ACC112 (cell line): ENCODE measurements around the gene COL15A1.

Source experiments
- H2AFZ ChIP-seq: fragments of 200-600 bp; sonication (generic); one replicate; pipeline ENCODE4 v1.6.0; 2017; ENCODE audit warnings: antibody characterized with exemption, low read length; ENCODE audit not compliant: unreplicated experiment
- H3K27ac ChIP-seq: fragments of 200-600 bp; sonication (generic); 2 replicates; pipeline ENCODE4 v1.5.1; 2014; ENCODE audit warnings: low read depth, mild to moderate bottlenecking, antibody characterized with exemption, low read length, moderate library complexity
- H3K27me3 ChIP-seq: fragments of 200-600 bp; sonication (generic); 2 replicates; pipeline ENCODE4 v1.6.1; 2014; ENCODE audit warnings: mild to moderate bottlenecking, antibody characterized with exemption, low read length, moderate library complexity, mixed read lengths; ENCODE audit not compliant: insufficient read depth
- H3K36me3 ChIP-seq: fragments of 200-600 bp; sonication (generic); 2 replicates; pipeline ENCODE4 v1.6.1; 2016; ENCODE audit warnings: mild to moderate bottlenecking, antibody characterized with exemption, low read length, moderate library complexity, mixed read lengths; ENCODE audit not compliant: insufficient read depth
- H3K4me1 ChIP-seq: fragments of 200-600 bp; sonication (generic); one replicate; pipeline ENCODE4 v1.6.1; 2016; ENCODE audit warnings: low read length, mixed read lengths; ENCODE audit not compliant: insufficient read depth, unreplicated experiment, control insufficient read depth
- H3K4me3 ChIP-seq: fragments of 200-600 bp; sonication (generic); 2 replicates; pipeline ENCODE4 v1.5.1; 2014; ENCODE audit warnings: mild to moderate bottlenecking, low read depth, low read length
- H3K79me2 ChIP-seq: fragments of 200-600 bp; sonication (generic); one replicate; pipeline ENCODE4 v1.6.0; 2016; ENCODE audit warnings: low read length; ENCODE audit not compliant: control insufficient read depth, unreplicated experiment, insufficient read depth

Gene COL15A1

GRCh38 chr9:98915599-98915998, 28.1 kb upstream of the COL15A1 start:
- no peaks in the 10 kb centered on the region for H3K36me3 ChIP-seq
- no peaks in the 10 kb centered on the region for H3K27me3 ChIP-seq
- no peaks in the 10 kb centered on the region for H3K79me2 ChIP-seq
- H2AFZ ChIP-seq: no peak overlapping the region
- no peak overlapping the region for H3K4me3 ChIP-seq
- H3K27ac ChIP-seq: no peak overlapping the region
- H3K4me1 ChIP-seq: no peaks in the 10 kb centered on the region

GRCh38 chr9:98916660-98917059, 27.0 kb upstream of the COL15A1 start:
- Histone ChIP-seq H3K36me3 (no peaks in the 10 kb centered on the region), H3K79me2 (no peaks in the 10 kb centered on the region), H3K4me3 (no peak overlapping the region), H3K27me3 (no peaks in the 10 kb centered on the region), H2AFZ (no peak overlapping the region), H3K27ac (no peak overlapping the region), H3K4me1 (no peaks in the 10 kb centered on the region)

GRCh38 chr9:98917746-98918487, 25.8 kb upstream of the COL15A1 start:
- peaks cover 4% of the 10 kb centered on the region for H3K4me1 ChIP-seq
- H3K4me3 ChIP-seq: no peak overlapping the region
- no peak overlapping the region for H2AFZ ChIP-seq
- no peaks in the 10 kb centered on the region for H3K27me3 ChIP-seq
- H3K27ac ChIP-seq: no peak overlapping the region
- H3K79me2 ChIP-seq: no peaks in the 10 kb centered on the region
- no peaks in the 10 kb centered on the region for H3K36me3 ChIP-seq

- Histone ChIP-seq H2AFZ (no peak overlapping the region), H3K36me3 (no peaks in the 10 kb centered on the region), H3K27ac (no peak overlapping the region)
These were observed 22.0 kb upstream of the COL15A1 start for GRCh38 chr9:98921732-98922131.

GRCh38 chr9:98922721-98923435, 20.8 kb upstream of the COL15A1 start:
- Histone ChIP-seq H3K36me3 (no peaks in the 10 kb centered on the region), H3K79me2 (no peaks in the 10 kb centered on the region), H2AFZ (peak overlapping the region; percentile 39), H3K4me3 (peak overlapping the region; percentile 27; the same call in 1 of the 2 replicates), H3K27me3 (no peaks in the 10 kb centered on the region), H3K4me1 (peaks cover 8% of the 10 kb centered on the region), H3K27ac (no peak overlapping the region)

More at GRCh38 chr9:98921732-98922131, 22.0 kb upstream of the COL15A1 start:
- Histone ChIP-seq H3K27me3 (no peaks in the 10 kb centered on the region), H3K4me1 (peaks cover 8% of the 10 kb centered on the region), H3K4me3 (no peak overlapping the region), H3K79me2 (no peaks in the 10 kb centered on the region)

GRCh38 chr9:98923451-98924123, 20.1 kb upstream of the COL15A1 start:
- Histone ChIP-seq H3K36me3 (no peaks in the 10 kb centered on the region), H3K4me3 (no peak overlapping the region), H3K4me1 (peaks cover 8% of the 10 kb centered on the region), H3K27me3 (no peaks in the 10 kb centered on the region), H3K27ac (no peak overlapping the region), H3K79me2 (no peaks in the 10 kb centered on the region), H2AFZ (peak overlapping the region; percentile 39)

- Histone ChIP-seq H3K4me1 (peaks cover 8% of the 10 kb centered on the region), H3K4me3 (no peak overlapping the region), H3K27me3 (no peaks in the 10 kb centered on the region), H3K27ac (no peak overlapping the region), H3K36me3 (no peaks in the 10 kb centered on the region), H3K79me2 (no peaks in the 10 kb centered on the region), H2AFZ (no peak overlapping the region)
These were observed 18.5 kb upstream of the COL15A1 start for GRCh38 chr9:98924946-98925820.

GRCh38 chr9:98925956-98926355, 17.8 kb upstream of the COL15A1 start:
- Histone ChIP-seq H3K27ac (no peak overlapping the region), H3K4me3 (no peak overlapping the region), H2AFZ (no peak overlapping the region), H3K4me1 (peaks cover 8% of the 10 kb centered on the region), H3K79me2 (no peaks in the 10 kb centered on the region), H3K27me3 (no peaks in the 10 kb centered on the region), H3K36me3 (no peaks in the 10 kb centered on the region)

GRCh38 chr9:98927724-98928123, 16.0 kb upstream of the COL15A1 start:
- Histone ChIP-seq H3K27ac (no peak overlapping the region), H3K27me3 (no peaks in the 10 kb centered on the region), H2AFZ (no peak overlapping the region), H3K36me3 (no peaks in the 10 kb centered on the region), H3K4me1 (peaks cover 6% of the 10 kb centered on the region), H3K79me2 (no peaks in the 10 kb centered on the region), H3K4me3 (no peak overlapping the region)

GRCh38 chr9:98929071-98929470, 14.6 kb upstream of the COL15A1 start:
- Histone ChIP-seq H3K36me3 (no peaks in the 10 kb centered on the region), H3K27me3 (no peaks in the 10 kb centered on the region), H3K27ac (no peak overlapping the region), H3K79me2 (no peaks in the 10 kb centered on the region), H3K4me1 (no peaks in the 10 kb centered on the region), H2AFZ (no peak overlapping the region), H3K4me3 (no peak overlapping the region)
